Endothelial cell of umbilical vein (primary cell): ENCODE measurements around the gene CHD9.

Experiments
- EZH2 ChIP-seq: IDR thresholded peaks from 2 replicates; pipeline ENCODE4 v1.6.1; 2012; ENCODE audit warnings: borderline replicate concordance, low read depth, mild to moderate bottlenecking, moderate library complexity, low read length, inconsistent platforms; ENCODE audit not compliant: severe bottlenecking
- FOS ChIP-seq: IDR thresholded peaks from 2 replicates; pipeline ENCODE4 v1.6.1; 2011; ENCODE audit warnings: mild to moderate bottlenecking, low read length, moderate library complexity, borderline replicate concordance; ENCODE audit not compliant: insufficient read depth
- MYC ChIP-seq: IDR thresholded peaks from one replicate; pipeline ENCODE4 v1.6.1; 2011; ENCODE audit warnings: mild to moderate bottlenecking, low read depth, low read length
- POLR2A ChIP-seq: IDR thresholded peaks from 2 replicates; pipeline ENCODE4 v1.6.1; 2012; ENCODE audit warnings: low read depth, mild to moderate bottlenecking, control low read depth, low read length
- POLR2AphosphoS5 ChIP-seq: IDR thresholded peaks from 2 replicates; pipeline ENCODE4 v1.6.1; 2012; ENCODE audit warnings: low read depth, mild to moderate bottlenecking, control low read depth, low read length, moderate library complexity; ENCODE audit not compliant: insufficient read depth
- TF ChIP-seq, protein P1 (sequence below), 2 donors: IDR thresholded peaks; 1 replicate in 1 of 2; 2 replicates in 1 of 2; pipeline ENCODE4 v1.5.1; 2011; ENCODE audit warnings: low read length in 2 of 2, mild to moderate bottlenecking in 2 of 2, moderate library complexity in 2 of 2, control low read depth in 1 of 2, inconsistent platforms in 1 of 2, low read depth in 1 of 2; ENCODE audit not compliant: insufficient read depth in 1 of 2; ENCODE audit errors: extremely low read depth in 1 of 2

DNA sequence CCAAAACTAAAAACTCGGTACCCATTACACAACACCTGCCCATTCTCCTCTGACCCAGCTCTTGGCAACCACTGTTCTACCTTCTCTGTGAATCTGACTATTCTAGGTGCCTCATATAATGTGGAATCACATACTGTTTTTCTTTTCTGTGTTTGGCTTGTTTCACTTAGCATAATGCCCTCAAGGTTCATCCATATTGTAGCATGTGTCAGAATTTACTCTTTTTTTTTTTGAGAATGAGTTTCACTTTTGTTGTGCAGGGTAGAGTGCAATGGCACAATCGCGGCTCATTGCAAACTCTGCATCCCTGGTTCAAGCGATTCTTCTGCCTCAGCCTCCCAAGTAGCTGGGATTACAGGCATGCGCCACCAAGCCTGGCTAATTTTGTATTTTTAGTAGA lies 320.0 kb downstream of the CHD9 start:
- TF ChIP-seq, protein P1, sequence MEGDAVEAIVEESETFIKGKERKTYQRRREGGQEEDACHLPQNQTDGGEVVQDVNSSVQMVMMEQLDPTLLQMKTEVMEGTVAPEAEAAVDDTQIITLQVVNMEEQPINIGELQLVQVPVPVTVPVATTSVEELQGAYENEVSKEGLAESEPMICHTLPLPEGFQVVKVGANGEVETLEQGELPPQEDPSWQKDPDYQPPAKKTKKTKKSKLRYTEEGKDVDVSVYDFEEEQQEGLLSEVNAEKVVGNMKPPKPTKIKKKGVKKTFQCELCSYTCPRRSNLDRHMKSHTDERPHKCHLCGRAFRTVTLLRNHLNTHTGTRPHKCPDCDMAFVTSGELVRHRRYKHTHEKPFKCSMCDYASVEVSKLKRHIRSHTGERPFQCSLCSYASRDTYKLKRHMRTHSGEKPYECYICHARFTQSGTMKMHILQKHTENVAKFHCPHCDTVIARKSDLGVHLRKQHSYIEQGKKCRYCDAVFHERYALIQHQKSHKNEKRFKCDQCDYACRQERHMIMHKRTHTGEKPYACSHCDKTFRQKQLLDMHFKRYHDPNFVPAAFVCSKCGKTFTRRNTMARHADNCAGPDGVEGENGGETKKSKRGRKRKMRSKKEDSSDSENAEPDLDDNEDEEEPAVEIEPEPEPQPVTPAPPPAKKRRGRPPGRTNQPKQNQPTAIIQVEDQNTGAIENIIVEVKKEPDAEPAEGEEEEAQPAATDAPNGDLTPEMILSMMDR (IDR thresholded peaks at IDR 0.05; ENCODE audit: extremely low read depth in 1 of 2, insufficient read depth in 1 of 2, low read depth in 1 of 2, low read length in 2 of 2) = no peak
- TF ChIP-seq POLR2A (no peak), POLR2AphosphoS5 (no peak), EZH2 (no peak), MYC (no peak), FOS (no peak)
